ENCODE results near the gene DPT. TPM values are rescaled to one million over a fixed set of nuclear protein-coding genes. Genes with fewer than 3 reads are reported as not detected.
A peak's percentile ranks its signal among the peaks of the same experiment; 100 is the strongest.
"Not testable (repeated sequence)": the region's sequence is repeated elsewhere in the genome, so short reads cannot be mapped to it uniquely, and the experiment has no call there.

DPT gene
- total RNA-seq (2014; rRNA removed; shearing (Covaris generic)) = not detected in 2 replicates

DNA sequence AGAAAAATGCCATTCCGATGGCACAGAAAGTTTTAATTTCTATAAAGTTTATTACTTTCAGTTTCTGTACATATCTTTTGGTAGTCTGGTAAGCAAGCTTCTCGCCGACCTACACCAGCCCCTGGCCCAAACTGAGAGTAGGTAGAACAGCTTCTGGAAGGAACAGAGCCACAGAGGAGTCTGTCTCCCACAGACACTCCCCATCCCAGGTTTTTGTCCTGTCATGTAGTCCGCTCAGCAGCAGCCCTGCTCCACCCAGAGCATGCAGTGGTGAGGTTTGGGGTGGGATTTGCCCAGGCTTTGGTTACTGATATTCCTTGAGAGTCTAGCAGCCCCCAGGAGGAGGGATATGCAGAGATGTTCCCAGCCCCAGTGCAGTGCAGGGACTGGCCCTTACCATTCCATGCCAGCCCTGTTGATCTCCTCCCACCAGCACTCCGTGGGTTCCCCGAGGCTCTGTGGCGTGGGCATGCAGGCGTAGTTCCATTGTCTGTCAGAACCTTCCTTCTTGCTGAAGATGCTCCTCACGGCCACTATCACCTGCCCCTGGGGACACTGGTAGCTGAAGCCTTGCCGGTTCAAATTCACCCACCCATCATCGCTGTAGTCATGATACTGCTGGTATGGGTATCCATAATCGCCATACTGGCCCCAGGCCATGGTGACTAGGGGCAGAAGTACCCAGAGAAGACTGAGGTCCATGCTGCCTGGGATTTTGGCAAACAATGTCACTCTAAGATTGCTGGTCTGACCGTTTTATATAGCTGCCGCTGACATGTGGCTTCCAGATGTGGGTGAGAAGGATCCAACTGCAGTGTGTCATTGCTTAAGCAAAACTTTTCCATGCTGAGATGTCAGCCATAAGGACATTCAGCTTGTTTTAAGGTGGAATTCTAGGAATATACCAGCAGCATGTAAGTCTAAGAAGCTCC is at the start of gene DPT:
Gene DPT, minus strand, starts transcription at position 734 of the 932 bp plus-strand sequence. Its CDS starts 32 bp downstream, at position 702.
- DNase-seq (ENCODE audit: low spot score) = no peak

DNA sequence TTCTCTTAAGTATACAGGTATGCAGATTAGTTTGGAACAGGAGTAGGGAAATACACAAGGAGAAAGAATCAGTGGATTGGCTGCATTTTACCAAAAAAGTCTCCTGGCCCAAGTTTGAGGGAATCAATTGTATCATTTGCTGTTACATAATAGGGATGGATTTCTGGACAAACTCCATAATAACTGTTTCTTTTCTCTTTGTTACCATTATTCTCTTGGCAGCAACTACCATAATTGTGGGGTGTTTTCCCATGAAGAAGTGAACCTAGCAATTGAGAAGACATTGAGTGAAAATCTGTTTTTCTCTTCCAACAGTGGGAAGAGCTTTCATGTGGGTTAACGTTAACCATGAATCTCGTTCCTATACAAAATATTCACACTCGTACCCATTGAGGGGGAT is 46.4 kb upstream of the DPT start:
- no peak for DNase-seq (ENCODE audit: low spot score)

GRCh38 chr1:168774241-168774640 is 45.2 kb upstream of the DPT start:
- no peak for DNase-seq (ENCODE audit: low spot score)

DNA sequence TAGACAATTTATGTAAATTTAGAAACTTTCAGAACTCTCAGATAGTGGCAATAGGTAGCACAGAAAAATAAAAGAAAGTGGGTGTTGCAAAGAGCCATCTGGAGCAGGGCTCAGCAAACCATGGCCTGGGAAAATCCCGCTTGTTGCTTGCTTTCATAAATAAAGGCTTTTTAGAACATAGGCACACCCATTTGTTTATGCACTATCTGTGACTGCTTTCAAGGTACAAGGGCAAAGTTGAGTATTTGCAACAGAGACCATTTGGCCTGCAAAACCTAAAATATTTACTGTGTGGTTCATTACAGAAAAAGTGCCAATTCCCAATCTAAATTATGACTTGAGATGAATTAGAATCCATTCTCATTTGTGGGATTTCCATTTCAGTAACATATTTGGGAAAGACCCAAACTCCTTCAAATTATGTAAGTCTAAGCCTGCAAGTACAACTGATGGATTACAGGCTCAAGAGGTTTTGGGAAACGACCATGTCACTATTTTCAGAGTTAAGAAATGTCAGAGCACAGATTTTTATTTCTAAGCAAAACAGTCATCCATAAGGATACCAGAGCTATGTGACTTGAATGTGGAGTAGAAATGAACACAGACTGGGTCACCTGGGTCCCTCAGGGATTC is 43.5 kb upstream of the DPT start:
- DNase-seq (ENCODE audit: low spot score) = no peak

- DNase-seq (ENCODE audit: low spot score) = no peak
Observed at GRCh38 chr1:168771104-168771630, 42.2 kb upstream of the DPT start.

- DNase-seq (ENCODE audit: low spot score) = not testable (repeated sequence)
Observed at GRCh38 chr1:168769893-168770292, 40.9 kb upstream of the DPT start.

- no peak for DNase-seq (ENCODE audit: low spot score)
Observed at GRCh38 chr1:168767894-168768584, 39.0 kb upstream of the DPT start.

- DNase-seq (ENCODE audit: low spot score) = no peak
Observed at GRCh38 chr1:168766568-168766967, 37.6 kb upstream of the DPT start.

DNA sequence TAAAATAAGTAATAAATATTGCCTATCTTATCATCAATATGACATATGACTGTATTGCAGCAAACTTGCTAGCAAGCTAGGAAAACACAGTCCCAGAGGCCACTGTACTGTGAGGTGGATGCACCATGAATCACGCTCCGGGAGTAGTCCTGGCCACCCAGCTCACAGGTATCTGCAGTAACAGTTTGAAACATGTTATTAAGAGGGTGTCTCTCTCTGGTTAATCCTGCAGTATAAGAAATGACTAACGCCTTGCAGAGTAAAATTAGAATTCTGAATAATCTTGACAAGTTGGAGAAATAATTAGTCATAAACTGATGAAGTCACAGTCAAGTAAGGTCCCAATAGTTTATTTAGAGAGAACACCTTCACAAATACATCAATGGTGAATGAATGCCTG is 34.0 kb upstream of the DPT start:
- DNase-seq (ENCODE audit: low spot score) = no peak

DNA sequence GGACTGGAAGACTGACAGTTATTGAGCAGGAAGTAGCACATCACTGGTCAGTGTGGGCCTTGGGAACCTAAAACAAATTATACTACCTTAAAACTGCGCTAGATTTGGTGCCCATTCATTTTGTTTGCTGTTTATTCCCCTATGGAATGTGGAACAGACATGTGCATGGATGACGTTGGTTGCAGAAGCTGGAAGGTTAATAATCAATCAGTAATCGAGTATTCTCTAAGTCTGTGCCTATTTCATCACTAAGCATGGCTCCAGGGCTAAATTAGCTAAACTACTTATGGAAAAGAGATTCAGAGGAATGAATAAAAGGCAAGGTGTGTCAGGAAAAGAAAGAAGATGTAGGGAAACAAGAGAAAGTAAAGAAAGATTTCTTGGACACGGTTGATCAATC is 33.5 kb upstream of the DPT start:
- DNase-seq (ENCODE audit: low spot score) = no peak

DNA sequence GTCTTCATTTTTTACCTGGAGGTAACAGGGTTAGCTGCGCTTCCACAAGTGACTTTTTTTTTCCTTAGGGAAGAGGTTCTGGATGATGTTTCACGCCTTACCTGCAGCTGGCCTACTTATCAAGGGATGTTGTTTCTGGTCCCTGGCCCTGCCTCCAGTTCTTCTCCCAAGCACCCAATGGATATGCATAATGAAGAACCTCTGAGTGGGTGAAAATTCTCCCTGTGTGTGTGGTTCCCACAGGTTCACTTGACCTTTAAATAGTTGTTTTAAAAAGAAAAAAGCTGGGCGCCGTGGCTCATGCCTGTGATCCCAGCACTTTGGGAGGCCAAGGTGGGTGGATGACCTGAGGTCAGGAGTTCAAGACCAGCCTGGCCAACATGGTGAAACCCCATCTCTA is 31.8 kb upstream of the DPT start:
- DNase-seq (ENCODE audit: low spot score) = no peak

DNA sequence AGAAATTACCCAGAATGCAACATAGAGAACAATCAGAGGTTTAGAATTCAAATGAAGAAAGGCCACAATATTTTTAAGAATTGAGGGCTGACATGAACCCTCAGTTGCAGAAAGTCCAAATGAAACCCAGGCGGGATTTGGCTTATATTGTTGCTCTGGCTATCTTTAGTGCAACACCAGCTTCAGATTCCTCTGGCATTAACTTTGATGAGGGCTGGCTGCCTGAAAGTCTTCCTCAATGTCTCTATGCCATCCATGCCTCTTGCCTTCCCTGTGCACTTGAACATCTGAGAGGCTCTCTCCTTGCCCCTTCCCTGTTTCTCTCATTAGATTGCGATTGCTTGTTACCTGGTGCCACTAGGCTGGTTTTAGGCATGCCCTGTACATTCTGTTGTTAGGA is 31.2 kb upstream of the DPT start:
- DNase-seq (ENCODE audit: low spot score) = no peak

- no peak for DNase-seq (ENCODE audit: low spot score)
Observed at GRCh38 chr1:168759077-168759476, 30.1 kb upstream of the DPT start.

- DNase-seq (ENCODE audit: low spot score) = no peak
Observed at GRCh38 chr1:168758503-168758902, 29.5 kb upstream of the DPT start.

DNA sequence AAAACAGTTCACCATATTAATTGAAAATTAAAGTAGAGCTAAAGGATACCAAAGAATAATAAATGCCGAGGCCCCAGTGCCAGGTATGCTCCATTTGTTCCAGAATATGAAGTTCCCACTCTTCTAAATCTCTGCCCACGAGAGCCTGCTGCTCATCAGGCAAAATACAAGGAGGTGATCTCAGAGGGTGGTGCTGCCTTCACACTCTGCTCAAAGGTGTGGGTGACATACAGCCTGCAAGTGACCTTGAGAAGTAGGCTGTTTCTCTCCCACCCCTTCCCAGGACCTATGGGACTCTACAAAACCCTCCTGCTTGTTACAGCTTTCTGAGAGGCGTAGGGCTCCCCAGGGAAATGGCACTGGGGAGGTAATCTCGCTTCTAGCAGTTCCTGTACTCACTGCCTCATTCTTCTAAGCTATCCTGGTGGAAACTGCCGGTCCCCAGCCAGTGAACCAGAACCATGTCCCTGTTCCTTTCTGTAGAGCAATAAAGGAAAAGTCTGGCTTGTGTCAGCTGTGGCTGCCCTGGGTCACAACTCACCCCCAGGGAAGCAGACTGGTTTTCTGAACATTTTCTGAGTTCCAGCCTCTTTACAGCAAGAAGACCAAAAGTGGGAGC is 26.9 kb upstream of the DPT start:
- no peak for DNase-seq (ENCODE audit: low spot score)

DNA sequence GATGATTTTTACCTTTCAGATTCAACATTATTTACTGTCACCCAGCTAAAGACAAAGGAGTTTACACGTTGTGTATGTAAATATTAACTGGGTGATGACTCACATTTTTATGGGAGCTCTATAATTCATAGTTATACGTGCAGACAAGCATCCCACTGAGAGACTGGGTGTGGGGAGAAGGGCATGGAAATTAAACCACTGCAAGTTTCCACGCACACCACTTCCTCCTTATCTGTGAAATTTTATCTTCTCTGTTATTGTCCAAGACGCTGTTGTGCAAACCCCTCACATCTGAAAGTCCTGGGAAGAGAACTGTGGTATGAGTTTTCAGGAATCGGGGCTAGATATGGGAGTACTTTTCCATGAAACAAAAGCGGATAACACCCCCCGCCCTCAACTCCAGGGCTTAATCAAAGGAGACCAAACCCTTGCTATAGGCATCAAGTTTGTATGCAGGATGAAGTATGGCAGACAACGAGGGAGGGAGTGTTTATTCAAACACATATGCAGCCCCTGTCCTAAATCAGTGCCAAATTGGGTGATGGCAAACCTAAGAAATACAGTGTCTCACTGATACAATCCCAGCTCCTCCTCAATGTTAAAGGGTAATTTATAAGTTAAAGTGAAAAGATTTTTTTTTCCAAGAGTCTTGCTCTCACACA is 23.3 kb upstream of the DPT start:
- peak; percentile 77 for DNase-seq (ENCODE audit: low spot score)

DNA sequence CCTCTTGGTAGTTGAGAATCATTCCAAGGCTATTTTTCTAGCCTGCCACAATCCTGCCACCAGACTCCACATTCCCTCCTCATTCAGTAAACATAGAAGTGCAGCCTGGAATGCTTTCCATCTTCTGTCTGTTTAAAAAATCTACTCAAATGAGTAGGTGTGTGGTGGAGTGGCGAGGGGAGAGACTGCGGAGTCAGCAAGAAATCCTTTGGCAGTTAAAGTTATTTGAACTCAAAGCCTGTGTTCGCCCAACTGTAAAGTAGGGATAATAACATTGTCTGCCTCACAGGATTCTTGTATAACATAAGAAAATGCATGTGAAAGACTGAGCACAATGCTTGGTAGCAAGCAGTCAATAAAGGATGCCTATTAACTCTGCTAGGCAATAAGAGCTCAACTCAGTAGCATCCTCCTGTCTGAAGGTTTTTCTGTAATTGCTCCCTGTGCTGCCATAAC is 22.2 kb upstream of the DPT start:
- peak; percentile 6 for DNase-seq (ENCODE audit: low spot score)

- DNase-seq (ENCODE audit: low spot score) = no peak
Observed at GRCh38 chr1:168742994-168743650, 14.1 kb upstream of the DPT start.

- DNase-seq (ENCODE audit: low spot score) = no peak
Observed at GRCh38 chr1:168742386-168742785, 13.4 kb upstream of the DPT start.

- DNase-seq (ENCODE audit: low spot score) = no peak
Observed at GRCh38 chr1:168739908-168740307, 10.9 kb upstream of the DPT start.
